HG02973 (cell line): Measurements from ENCODE around the gene PRMT7.

Experiments used
- ATAC-seq: cut with Tn5 transposase; IDR thresholded peaks from one replicate; pipeline ENCODE4 v1.9.1; 2021; ENCODE audit warnings: moderate library complexity; ENCODE audit not compliant: unreplicated experiment

PRMT7 gene

GRCh38 chr16:68373528-68374245 lies 62.9 kb downstream of the PRMT7 start:
- no peak for ATAC-seq

DNA sequence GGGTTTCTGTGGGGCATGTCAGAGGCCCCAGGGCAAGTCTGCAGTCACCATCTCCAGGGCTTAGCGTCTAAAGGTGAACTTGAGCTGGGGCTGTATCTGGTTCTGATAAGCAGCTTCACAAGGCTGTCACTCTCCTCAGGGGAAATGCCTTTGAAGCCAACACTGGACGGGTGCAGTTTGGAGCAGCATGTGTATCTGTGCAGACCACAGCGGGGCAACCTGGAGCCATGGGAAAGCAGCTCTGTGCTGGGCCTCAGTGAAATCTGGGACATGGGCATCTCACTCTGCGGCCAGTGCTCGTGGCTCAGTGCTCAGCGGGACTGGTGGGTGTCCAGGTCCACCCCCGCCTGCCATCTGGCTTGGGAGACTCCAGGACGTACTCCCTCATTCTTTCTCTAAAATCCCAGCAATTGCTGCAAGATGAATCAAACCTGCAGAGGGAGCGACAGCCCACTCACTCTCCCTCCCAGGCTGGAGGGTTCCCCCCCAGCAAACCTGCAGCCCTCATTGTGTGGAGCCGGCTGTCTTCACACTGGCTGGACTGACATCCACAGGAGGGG lies 63.5 kb downstream of the PRMT7 start:
- no peak for ATAC-seq

GRCh38 chr16:68374961-68375660 lies 64.3 kb downstream of the PRMT7 start:
- no peak for ATAC-seq

- no peak for ATAC-seq
Measured at GRCh38 chr16:68375801-68376536, 65.2 kb downstream of the PRMT7 start.

GRCh38 chr16:68376590-68376989 lies 65.8 kb downstream of the PRMT7 start:
- no peak for ATAC-seq

GRCh38 chr16:68377221-68377620 lies 66.4 kb downstream of the PRMT7 start:
- ATAC-seq = no peak

DNA sequence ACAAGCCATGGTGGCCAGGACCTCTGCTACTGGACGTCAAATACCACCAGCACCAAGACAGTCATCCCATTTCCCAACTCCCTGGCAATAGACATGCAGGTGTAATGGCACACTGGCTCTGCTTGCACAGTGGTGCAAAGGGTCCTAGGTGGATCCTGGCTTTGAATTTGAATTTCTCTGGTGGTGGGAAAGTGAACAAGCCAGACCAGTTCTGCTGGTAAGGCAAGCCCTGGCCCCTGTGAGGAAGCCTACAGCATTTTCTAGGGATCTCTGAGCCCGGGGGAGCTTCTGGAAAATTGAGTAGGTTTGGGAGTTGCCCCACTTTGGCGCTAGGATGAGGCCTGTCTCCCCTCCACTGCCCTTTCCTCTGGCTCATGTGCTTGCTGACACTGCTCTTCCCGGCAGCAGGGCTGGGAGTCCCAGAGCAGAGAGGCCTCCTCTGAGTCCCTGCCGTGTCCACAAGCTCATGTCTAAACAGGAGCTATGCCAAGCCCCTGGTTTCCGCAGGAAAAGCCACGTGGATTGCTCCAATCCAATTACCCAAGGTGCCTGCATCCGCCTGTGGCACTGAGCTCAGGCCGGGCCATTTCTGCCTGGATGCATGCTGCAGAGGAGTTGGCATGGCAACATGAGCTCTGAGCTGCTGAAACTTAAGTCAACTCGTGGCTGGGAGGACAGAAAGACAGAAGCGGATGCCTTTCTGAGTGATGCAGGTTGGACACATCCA lies 67.0 kb downstream of the PRMT7 start:
- ATAC-seq = no peak

- no peak for ATAC-seq
Measured at GRCh38 chr16:68378436-68379415, 67.9 kb downstream of the PRMT7 start.

- ATAC-seq = no peak
Measured at GRCh38 chr16:68379472-68380347, 68.9 kb downstream of the PRMT7 start.

- no peak for ATAC-seq
Measured at GRCh38 chr16:68380348-68380670, 69.5 kb downstream of the PRMT7 start.

DNA sequence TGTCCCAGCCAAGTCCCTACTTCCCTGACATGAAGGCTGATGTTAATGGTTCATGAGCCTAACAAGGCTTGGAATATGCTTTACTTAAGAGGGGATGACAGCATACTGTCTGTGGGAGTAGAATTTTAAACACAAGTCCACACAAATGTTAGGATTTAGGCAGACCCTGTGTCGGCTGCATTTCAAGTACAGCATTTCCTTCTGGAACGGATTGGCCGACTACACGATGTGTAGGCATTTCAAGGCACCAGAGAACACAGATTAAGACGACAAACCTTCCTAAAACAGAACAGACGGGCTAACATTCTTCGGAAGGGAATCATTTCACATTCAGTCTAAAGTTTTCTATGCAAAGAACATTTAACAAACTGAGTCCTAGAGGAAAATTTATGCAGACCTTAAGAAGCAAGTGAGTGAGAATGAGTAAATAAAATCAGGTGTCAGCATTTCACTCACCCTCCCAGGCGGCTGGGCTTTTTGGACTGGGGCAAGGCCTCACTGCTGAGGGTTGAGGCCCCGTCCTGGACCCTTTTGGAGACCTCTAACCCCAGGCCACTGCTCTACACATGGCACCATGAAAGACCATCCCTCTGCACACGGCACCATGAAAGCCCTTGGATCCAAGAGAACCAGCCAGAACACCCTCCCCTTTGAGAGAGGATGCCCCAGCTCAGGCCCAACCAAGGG lies 70.0 kb downstream of the PRMT7 start:
- ATAC-seq = no peak

- no peak for ATAC-seq
Measured at GRCh38 chr16:68381363-68381724, 70.5 kb downstream of the PRMT7 start.

GRCh38 chr16:68382296-68382718 lies 71.5 kb downstream of the PRMT7 start:
- no peak for ATAC-seq

DNA sequence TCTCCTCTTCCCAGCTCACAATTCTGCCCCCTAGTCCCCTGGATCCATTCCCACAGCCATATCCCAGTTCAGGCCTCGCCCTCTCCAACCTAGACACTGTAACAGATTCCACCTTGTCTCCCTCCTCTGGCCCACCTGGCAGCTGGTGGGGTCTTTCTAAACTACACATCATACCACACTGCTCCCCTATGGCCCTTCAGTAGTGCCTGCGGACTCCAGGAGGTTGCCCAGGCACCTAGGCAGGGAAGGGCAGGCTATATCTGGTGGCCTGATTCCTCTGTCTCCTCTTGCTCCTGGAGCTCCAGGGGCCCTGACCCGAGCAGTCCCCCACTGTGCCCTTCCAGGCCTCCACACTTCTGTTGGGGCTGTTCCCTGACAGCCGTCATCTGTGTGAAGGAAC lies 73.0 kb downstream of the PRMT7 start:
- no peak for ATAC-seq

GRCh38 chr16:68384288-68385161 lies 73.7 kb downstream of the PRMT7 start:
- no peak for ATAC-seq

DNA sequence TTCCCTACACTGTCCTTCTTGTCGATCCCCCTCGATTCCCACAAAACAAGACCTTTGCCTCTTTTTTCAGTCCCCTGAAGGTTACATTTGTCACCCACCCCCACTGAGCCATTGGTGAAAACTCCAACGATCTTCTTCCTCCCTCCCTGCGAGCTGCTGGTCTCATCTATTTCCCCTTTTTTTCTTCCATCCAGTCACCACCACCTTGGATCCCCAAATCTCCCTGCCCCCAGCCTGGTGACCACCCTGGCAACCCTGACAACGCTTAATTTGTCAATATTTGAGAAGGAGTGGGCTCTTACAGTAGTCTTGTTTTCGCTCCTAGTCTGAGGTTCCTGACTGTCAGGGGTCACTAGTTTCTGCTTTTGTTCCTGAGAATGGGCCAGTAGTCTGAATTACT lies 74.6 kb downstream of the PRMT7 start:
- ATAC-seq = no peak

GRCh38 chr16:68386628-68387027 lies 75.8 kb downstream of the PRMT7 start:
- ATAC-seq = no peak
